Measurements from ENCODE around the gene ABCA7. TPM values are rescaled to one million over a fixed set of nuclear protein-coding genes. Genes with fewer than 3 reads are reported as not detected.

ABCA7 gene
- total RNA-seq, 1 experiment from 2014 or later: 91.4 TPM

- ATAC-seq (no peak), DNase-seq (ENCODE audit: low read depth, low spot score) (no peak)
- no peak for TF ChIP-seq POLR2A (IDR thresholded peaks at IDR 0.05; ENCODE audit: borderline replicate concordance, extremely low read depth, insufficient read depth, insufficient read length)
- TF ChIP-seq EGR1 (IDR thresholded peaks at IDR 0.05; ENCODE audit: low read depth): no peak
- TF ChIP-seq RAD21 (IDR thresholded peaks at IDR 0.05; ENCODE audit: low read depth): no peak
- no peak for TF ChIP-seq JUND (IDR thresholded peaks at IDR 0.05)
- no peak for TF ChIP-seq TCF7L2 (IDR thresholded peaks at IDR 0.05; ENCODE audit: borderline replicate concordance, extremely low read depth, insufficient read depth, insufficient read length)
- TF ChIP-seq POLR2AphosphoS5 (IDR thresholded peaks at IDR 0.05; ENCODE audit: low read depth, low read length): no peak; the same call in 1 of the 2 replicates
- TF ChIP-seq CEBPB (IDR thresholded peaks at IDR 0.05; ENCODE audit: low read depth): no peak
- no peak for TF ChIP-seq EZH2 (IDR thresholded peaks at IDR 0.05)
- TF ChIP-seq CBX3 (IDR thresholded peaks at IDR 0.05; ENCODE audit: low read depth): no peak
- TF ChIP-seq ZNF274 (IDR thresholded peaks at IDR 0.05; ENCODE audit: low read depth, low read length): no peak
- TF ChIP-seq ATF3 (IDR thresholded peaks at IDR 0.05): no peak
- no peak for TF ChIP-seq FOSL1 (IDR thresholded peaks at IDR 0.05; ENCODE audit: low read depth)
- TF ChIP-seq CTCF (IDR thresholded peaks at IDR 0.05 in 2 of 3, conservative IDR thresholded peaks at IDR 0.05 in 1 of 3; ENCODE audit: borderline replicate concordance in 1 of 3, insufficient read depth in 1 of 3, low read depth in 2 of 3, low read length in 2 of 3): no peak
- no peak for TF ChIP-seq SIN3A (IDR thresholded peaks at IDR 0.05; ENCODE audit: low read depth)
- no peak for TF ChIP-seq EZH2phosphoT487 (IDR thresholded peaks at IDR 0.05; ENCODE audit: borderline replicate concordance)
- TF ChIP-seq REST (IDR thresholded peaks at IDR 0.05; ENCODE audit: low read depth): no peak
- no peak; the same call in 1 of the 2 replicates for TF ChIP-seq ZFX (IDR thresholded peaks at IDR 0.05)
- no peak for TF ChIP-seq MAX (IDR thresholded peaks at IDR 0.05)
- no peak for TF ChIP-seq SP1 (IDR thresholded peaks at IDR 0.05; ENCODE audit: low read depth)
- Histone ChIP-seq H2AFZ (ENCODE audit: low read depth, low read length, poor library complexity, severe bottlenecking) (no peak overlapping the region), H3K79me2 (ENCODE audit: insufficient read depth, low read length) (peaks cover 24% of the 10 kb centered on the region), H3K27me3 (ENCODE audit: insufficient read depth, low read length) (no peaks in the 10 kb centered on the region), H4K20me1 (ENCODE audit: insufficient read depth) (no peaks in the 10 kb centered on the region), H3K4me3 (replicated peaks in 1 of 2; ENCODE audit: low read depth in 1 of 2, low read length in 2 of 2) (no peak overlapping the region), H3K9me3 (ENCODE audit: control insufficient read depth in 1 of 2, insufficient read depth in 1 of 2, low read depth in 1 of 2, low read length in 2 of 2) (no peaks in the 10 kb centered on the region), H3K4me2 (ENCODE audit: low read length) (no peak overlapping the region), H3K36me3 (ENCODE audit: control insufficient read depth in 1 of 2, insufficient read depth in 2 of 2, low read length in 2 of 2) (peaks cover 4 to 23% of the 10 kb centered on the region in 2 experiments; a peak in 3 of 4 replicates), H3K9ac (ENCODE audit: low read length) (no peak overlapping the region), H3K4me1 (ENCODE audit: control insufficient read depth in 1 of 2, insufficient read depth in 2 of 2, low read length in 2 of 2) (peaks cover 12 to 47% of the 10 kb centered on the region in 2 experiments), H3K9me2 (ENCODE audit: insufficient read depth) (no peaks in the 10 kb centered on the region), H3K27ac (ENCODE audit: low read depth, low read length) (no peak overlapping the region)
- RAD21 ChIA-PET (ENCODE audit: low non-redundant PET in 1 of 2, low total read pairs in 2 of 2, uncharacterized antibody in 2 of 2, unreplicated experiment in 2 of 2): interaction anchor here in 1 of 2 experiments (0.6 kb wide), 1 partner anchor 21 kb away, joined by 3 read pairs; no protein-coding TSS in a partner anchor
- POLR2A ChIA-PET: interaction anchor here (0.6 kb wide), 1 partner anchor 60 kb away, joined by 3 read pairs; no protein-coding TSS in a partner anchor
- CTCF ChIA-PET: no interaction called here
- no TSS peak for BruUV-seq (replicated peaks)
- intact Hi-C loops (cut with micrococcal nuclease): no loop called here
These were observed 68.6 kb downstream of the ABCA7 start for GRCh38 chr19:1108291-1109031.

Measured in HCT116 (cell line).